ENCODE data around the gene UBE3B.

The UBE3B gene

GRCh38 chr12:109535231-109535862 is 57.9 kb downstream of the UBE3B start:
- no peak for DNase-seq

- no peak for DNase-seq
Observed at GRCh38 chr12:109535863-109536250, 58.4 kb downstream of the UBE3B start.

GRCh38 chr12:109537136-109537535 is 59.7 kb downstream of the UBE3B start:
- DNase-seq, result no peak

- DNase-seq, result no peak
Observed at GRCh38 chr12:109538191-109538863, 60.9 kb downstream of the UBE3B start.

GRCh38 chr12:109539508-109539907 is 62.1 kb downstream of the UBE3B start:
- no peak for DNase-seq

- DNase-seq, result peak; percentile 14 to 63
Observed at GRCh38 chr12:109540526-109541412, 63.3 kb downstream of the UBE3B start.

GRCh38 chr12:109541413-109541726 is 63.9 kb downstream of the UBE3B start:
- no peak for DNase-seq

DNA sequence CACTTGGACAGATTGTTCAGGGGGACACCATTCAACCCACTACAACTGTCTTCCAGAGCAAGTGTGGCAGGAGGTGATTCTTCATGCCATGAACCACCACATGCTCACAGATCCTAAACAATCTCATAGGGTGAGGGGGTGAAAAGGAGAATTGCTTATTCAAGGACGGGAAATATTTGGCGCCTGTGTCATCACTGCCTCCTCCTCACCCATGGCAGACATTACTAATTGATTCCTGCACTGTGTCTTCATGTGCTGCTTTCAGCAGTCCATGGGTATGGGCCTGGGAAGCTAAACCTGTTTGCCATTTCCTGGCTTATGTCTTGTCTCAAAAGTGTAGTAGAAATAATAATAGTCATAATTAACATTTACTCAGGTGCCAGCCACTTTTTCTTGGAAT is 64.6 kb downstream of the UBE3B start:
- DNase-seq, result no peak

GRCh38 chr12:109542876-109543275 is 65.4 kb downstream of the UBE3B start:
- DNase-seq, result no peak

DNA sequence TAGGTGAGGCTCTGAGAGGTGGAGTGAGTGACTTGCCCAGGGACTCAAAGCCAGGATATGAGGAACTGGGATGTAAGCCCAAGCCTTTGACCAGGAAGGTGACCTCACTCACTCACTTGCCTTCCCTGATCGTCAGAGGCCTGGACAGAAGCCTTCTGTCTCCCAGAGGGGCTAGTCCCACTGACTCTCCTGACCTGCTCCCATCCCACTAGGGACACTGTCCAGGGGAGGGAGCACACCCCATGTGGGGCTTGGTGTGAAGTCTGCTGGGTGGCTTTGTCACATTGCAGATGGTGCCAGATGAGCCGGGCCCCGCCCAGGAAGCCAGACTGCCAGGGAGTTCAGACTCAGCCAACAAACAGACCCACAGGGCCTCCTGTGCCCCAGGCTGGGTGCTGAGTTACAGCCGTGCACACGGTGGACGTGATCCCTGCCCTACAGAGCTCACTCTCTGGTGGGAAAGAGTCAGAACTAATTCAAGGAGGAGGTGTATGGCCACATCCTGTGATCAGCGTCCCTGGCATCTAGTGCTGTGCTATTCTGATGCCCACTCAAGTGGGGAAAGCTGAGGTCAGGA is 67.6 kb downstream of the UBE3B start:
- no peak for DNase-seq

DNA sequence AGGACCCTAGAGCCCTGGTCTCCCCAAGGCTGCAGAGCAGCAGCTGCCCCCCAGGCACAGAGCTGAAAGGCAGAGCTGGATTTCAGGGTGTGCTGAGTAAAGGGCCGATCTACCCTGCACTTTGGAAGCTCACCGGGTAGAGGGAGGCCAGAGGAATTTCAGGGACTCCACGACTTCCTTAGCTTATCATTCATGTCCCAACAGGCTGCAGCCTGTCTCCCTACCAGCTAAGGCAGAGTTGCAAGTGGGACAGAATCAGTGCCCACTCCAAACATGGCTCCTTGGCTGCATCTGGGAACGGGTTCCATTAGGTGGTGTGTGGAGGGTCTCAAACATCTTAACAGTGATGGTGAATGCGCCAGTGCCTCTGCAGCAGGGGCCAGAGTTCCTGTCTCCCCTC is 68.4 kb downstream of the UBE3B start:
- no peak for DNase-seq

GRCh38 chr12:109547286-109547685 is 69.9 kb downstream of the UBE3B start:
- DNase-seq, result no peak

DNA sequence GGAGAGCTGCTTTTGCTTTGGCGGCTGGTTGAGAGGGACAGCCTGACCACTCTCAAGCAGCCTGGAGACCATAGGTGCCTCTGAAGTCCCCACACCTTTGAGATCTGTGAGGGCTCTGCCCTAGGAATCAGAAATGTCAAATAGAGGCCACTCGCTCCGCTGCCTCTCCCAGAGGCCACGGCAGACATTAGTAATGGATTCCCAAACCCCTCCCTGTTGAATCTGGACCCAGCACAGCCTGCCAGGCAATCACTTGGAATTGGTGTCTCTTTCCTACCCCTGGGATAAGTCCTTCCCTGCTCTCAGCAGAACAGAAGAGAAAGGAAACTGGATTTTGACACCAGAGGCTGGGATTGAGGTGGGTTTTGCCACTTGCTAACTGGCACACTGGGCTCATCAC is 70.8 kb downstream of the UBE3B start:
- DNase-seq, result no peak

GRCh38 chr12:109549613-109550270 is 72.3 kb downstream of the UBE3B start:
- no peak for DNase-seq

DNA sequence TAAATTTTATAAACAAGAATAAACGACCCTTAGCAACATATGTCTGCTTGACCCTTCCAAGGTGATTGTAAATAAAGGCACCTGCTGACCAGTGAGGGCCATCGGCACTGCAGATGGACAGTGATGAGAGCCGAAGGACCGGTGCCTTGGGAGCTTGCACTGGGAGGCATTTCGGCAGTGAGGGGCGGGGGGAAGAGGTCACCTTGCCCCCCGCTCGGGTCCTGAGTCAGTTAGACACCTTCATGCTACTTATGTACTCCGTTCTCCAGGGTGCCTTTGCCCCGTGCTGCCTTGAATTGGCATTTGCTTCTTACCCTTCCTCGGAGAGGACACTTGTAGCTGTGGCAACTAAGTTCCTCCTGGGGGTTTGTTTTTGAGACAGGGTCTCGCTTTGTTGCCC is 72.8 kb downstream of the UBE3B start:
- DNase-seq, result no peak

GRCh38 chr12:109551108-109551507 is 73.7 kb downstream of the UBE3B start:
- DNase-seq, result no peak

- DNase-seq, result no peak
Observed at GRCh38 chr12:109552971-109553370, 75.5 kb downstream of the UBE3B start.

- DNase-seq, result no peak
Observed at GRCh38 chr12:109553483-109553882, 76.0 kb downstream of the UBE3B start.

GRCh38 chr12:109553906-109554500 is 76.6 kb downstream of the UBE3B start:
- no peak for DNase-seq

DNA sequence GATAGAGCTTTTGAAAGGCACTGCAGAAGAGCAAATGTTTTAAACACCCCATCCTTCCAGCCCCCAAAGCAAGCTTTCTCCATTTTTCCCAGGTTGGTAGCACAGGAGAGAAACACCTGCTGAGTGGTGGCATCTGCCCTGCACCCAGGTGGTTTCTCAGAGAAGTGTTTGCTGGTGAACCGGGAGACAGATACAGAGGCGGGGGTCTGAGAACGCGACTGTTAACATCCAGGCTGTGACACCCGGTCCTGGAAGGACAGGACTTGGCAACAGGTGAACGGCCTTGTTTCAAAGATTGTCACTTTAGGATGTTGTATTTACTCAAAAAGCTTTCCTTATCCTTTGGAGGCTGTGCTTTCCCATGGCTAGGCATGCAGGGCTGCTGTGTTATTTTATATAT is 77.3 kb downstream of the UBE3B start:
- no peak for DNase-seq

DNA sequence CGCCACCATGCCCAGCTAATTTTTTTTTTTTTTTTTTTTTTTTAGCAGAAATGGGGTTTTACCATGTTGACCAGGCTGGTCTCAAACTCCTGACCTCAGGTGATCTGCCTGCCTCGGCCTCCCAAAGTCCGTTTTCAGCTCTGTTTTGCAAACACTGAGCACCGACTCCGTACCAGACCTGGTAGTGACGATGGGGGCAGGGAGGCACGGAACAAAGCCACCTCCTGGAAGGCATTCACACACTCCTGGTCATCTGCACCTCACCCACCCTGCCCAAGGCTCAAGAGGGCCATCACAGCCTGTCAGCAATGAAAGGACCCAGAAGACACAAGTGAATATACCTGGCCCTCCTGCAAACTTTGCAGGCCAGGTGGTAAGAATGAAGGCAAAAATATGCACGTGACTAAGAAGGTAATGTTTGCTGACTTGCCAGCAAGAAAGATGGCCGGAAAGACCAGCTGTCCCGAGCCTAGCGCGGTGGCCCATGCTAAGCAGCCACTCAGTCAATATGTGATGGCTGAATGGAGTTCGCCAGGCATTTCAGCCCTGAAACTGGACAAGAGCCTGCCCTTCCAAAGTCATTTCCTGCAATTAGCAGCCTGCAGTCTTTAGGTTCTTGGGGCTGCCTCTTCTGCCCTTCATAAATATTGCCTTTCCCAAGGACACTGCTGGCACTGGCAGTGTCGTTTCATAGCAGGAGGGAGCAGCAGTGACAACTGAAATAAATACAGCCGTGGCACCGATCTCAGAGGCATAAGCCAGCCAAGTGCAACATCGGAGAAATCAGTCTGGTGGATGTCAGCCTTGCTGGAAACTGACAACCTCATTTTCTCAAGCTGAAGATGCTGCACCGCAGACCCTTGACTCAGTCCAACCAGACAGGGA is 78.2 kb downstream of the UBE3B start:
- DNase-seq, result no peak

DNA sequence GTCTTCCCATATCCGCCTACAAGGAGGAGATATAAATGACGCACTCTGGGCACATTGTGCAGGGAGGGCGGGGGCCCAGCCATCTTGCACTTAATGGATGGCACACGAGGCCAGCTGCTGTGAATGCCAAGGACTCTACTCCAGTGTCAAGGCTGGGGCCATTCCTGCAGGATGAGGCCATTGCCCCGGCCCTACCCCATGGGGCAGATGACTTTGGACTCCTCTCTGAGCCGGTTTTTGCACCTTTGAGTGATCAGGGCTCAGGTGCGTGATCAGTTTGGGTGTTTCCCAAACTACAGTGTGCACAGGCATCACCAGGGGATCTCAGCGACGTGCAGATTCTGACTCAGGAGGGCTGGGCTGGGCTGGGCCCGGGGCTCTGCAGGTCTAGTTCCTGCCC is 79.8 kb downstream of the UBE3B start:
- DNase-seq, result no peak
